Skin epidermis (tissue), 12 donors: ENCODE results near the gene IQCN.

Source experiments
- H3K27ac ChIP-seq, 21 experiments: fragments of 200-600 bp; sonication (generic) in 11 of 21; one replicate each; pipeline ENCODE4 v1.5.0; 2020; ENCODE audit warnings: mild to moderate bottlenecking in 3 of 21, inconsistent platforms in 2 of 21, moderate library complexity in 2 of 21
- H3K4me3 ChIP-seq, 7 experiments: fragments of 200-600 bp; sonication (generic) in 2 of 7; one replicate each; pipeline ENCODE4 v1.5.0; 2020; ENCODE audit warnings: inconsistent platforms in 2 of 7, mild to moderate bottlenecking in 2 of 7, moderate library complexity in 1 of 7

The IQCN gene

DNA sequence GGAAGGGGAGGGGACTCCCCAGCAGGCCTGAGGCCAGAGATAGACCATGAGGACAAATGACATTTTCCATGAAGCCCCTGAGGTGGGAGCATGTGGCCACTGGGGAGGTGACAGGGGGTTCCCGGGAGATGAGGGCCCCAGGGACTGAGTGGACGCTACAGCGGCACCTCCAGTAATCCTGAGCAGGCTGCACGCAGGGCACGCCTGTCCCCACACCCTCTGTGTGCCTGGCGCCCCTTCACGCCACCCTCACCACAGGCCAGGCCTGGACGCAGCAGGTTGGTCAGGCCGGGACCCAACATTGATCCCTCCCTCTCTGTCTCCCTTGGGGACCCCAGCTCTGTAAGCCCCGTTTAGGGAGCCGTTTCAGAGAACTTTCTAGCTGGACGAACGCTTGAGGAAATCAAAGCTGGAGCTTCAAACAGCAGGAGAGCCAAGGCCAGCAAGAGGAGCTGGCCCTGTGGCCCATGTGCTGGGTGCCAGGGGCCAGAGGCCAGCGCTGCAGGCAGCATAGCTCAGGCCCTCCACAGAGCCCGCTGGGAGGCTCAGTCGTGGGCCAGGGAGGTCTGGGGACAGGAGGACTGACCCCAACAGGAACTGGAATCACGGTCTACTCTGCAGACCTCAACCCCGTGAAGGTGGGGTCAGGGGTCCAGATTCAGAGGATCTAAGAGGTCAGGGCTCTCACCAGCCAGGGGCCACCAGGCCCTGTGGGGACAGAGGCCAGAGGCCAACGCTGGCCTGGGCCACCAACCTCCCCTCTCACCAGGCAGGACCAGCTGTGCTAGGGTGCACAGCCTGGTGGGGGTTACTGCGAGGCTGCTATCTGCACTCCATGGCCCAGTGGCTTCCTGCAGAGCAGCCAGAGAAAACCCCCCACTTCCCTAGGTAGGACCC, 34.0 kb upstream of the IQCN start:
- peak overlapping the region in 9 of 21 experiments; percentile 4 to 97 (median 80) for H3K27ac ChIP-seq
- no peak overlapping the region for H3K4me3 ChIP-seq

DNA sequence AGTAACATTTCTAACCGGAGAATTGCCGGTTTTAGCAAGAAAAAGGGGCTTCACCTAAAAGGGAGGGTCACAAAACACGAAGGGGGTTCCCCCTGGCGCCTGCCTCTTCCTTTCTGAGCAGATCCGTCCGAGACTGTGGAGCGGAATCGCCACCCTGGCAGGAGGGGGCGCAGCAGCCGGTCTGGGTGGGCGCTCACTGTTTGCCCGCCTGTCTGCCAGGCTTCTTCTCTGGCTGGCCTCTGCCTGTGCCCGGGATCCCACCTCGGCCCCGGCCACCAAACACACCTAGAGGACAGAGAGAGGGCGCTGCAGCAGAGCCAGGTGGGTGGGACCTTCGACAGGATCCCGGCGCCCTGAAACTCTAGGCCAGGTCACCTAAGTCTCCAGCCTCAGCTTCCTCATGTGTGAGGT, 33.0 kb upstream of the IQCN start:
- H3K27ac ChIP-seq, result peak overlapping the region in 16 of 21 experiments; percentile 4 to 99 (median 88)
- H3K4me3 ChIP-seq, result no peak overlapping the region

DNA sequence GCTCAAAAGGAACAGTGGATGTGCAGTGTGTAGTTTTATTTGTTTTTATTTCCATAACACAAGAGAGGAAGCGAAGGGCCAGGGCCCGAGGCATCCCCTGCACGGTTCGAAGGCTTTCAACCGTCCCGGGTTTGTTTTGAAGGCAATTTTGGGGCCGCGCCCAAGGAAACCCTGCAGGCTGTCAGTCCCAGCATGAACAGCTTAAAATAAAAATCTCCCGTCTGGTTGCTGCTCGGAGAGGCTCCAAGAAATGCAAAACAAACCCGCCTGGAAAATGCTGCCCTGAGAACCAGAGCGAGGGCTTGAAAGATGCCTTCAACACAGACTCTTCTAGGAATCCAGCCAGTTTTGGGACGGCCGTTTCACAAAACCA, 32.6 kb upstream of the IQCN start:
- H3K4me3 ChIP-seq, result no peak overlapping the region
- H3K27ac ChIP-seq, result peak overlapping the region in 18 of 21 experiments; percentile 4 to 99 (median 74)

DNA sequence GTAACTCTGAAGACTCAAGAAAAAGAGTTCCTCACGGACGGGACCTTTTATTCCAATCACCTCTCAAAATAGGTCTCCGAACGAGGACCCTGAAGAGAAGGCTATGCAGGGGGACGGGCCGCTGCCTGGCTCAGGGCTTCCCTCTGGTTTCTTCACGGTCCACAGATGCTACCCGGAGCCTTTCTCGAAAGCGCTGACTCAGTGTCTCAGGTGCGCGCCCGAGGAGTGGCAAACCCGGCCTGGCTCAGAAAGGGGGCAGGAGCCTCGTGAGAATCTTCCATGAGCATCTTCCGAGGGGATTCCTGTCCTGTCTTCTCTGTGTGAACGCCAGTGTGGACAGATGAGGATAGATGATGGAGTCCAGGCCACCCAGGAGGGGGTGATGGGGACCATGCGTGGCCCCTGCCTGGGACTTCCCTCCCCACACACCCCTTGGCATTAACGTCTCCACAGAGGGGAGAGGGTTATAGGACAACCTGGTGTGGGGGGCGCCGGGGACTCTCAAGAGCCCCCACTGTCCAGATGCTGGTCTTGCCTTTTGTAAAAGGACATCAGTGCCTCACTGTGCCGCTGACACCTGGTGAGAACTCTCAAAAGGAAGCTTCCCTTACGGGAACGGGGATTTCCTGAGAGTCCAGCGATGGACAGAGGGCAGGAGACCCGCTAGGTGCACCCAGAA, 32.1 kb upstream of the IQCN start:
- no peak overlapping the region for H3K4me3 ChIP-seq
- H3K27ac ChIP-seq, result peak overlapping the region in 18 of 21 experiments; percentile 4 to 99 (median 94)

DNA sequence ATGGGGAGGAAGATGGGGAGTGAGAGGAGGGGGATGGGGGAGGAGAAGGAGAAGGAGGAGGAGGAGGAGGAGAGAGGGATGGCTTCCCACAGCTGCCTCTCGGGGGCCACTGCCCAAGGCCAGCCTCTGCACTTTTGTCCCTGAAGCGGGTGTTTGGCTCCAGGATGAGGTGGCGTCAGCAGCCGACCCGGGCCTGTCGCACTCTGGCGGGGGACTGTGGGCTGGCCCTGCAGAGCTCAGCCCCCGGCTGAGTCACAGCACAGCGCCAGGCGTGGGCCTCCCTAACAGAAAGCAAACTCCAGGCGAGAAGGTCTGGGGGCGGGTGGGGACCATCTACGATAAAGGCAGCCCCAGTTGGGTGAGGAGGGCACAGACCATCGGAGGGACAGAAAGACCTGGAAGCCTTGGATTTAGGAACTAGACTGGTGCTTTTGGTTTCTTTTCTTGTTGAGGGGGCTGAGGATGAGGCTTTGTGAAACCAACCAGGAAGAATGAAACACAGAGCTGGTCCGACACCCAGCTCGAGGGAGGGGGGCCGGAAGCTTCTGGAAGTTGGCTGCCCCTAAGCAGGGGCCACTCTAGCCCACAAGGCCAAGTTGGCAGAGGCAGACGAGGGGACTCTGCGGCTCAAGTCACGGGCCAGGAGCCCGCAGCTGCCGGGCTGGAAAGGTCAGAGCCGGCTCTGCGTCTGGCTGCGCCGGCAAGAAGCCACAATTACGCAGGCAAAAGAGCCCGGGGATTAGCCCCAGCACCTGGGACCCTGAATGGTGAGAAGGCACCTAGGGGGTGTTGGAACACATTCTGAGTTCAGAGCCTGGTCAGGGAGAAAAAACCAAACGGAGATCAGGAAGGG, 30.4 kb upstream of the IQCN start:
- Histone ChIP-seq H3K27ac (peak overlapping the region; percentile 67 to 99 (median 96)), H3K4me3 (peak overlapping the region; percentile 16 to 38 (median 25))

- Histone ChIP-seq H3K27ac (peak overlapping the region; percentile 67 to 99 (median 96)), H3K4me3 (peak overlapping the region; percentile 5 to 35 (median 21))
Observed at GRCh38 chr19:18304208-18304457, 29.9 kb upstream of the IQCN start.

DNA sequence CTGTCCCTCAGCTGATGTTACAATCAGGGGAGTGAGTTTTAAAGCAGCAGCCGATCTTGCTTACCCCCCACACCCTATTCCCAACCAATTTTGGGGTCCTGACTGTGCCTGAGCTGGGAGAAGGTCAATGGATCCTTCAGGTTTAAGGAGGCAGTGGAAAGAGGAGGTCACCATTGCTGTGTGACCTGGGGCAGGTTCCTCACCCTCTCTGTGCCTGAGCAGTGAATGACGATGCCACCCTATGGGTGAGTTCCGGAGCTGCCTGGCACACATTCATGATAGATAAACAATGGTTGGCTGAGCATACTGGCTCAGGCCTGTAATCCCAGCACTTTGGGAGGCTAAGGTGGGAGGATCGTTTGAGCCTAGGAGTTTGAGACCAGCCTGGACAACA, 27.5 kb upstream of the IQCN start:
- Histone ChIP-seq H3K4me3 (no peak overlapping the region), H3K27ac (peak overlapping the region in 10 of 21 experiments; percentile 13 to 98 (median 66))

GRCh38 chr19:18300930-18301717, 26.9 kb upstream of the IQCN start:
- H3K27ac ChIP-seq, result peak overlapping the region in 14 of 21 experiments; percentile 5 to 98 (median 32)
- no peak overlapping the region for H3K4me3 ChIP-seq

DNA sequence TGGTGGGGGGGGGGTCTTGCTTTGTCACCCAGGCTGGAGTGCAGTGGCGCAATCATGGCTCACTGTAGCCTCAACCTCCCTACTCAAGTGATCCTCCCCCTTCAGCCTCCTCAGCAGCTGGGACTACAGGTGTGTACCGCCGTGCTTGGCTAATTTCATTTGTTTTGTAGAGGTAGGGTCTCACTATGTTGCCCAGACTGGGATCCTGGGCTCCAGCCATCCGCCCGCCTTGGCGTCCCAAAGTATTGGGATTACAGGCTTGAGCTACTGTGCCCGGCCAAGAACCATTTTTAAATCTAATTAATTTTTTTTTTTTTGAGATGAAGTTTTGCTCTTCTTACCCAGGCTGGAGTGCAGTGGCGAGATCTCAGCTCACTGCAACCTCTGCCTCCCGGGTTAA, 25.4 kb upstream of the IQCN start:
- no peak overlapping the region for H3K27ac ChIP-seq
- H3K4me3 ChIP-seq, result no peak overlapping the region

DNA sequence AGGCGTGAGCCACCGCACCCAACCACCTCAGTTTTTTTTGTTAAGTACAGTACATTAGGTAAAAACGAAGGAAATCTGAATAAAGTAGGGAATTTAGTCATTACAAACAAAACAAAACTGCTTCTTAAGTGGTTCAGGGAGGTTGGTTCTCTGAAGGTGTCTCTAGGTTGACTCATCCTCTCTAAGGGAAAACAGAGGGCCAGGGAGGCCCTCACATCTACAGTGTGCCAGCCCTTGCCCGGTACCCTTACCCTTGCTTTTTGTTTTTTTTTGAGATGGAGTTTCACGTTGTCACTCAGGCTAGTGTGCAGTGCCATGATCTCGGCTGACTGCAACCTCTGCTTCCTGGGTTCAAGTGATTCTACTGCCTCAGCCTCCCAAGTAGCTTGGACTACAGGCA, 24.3 kb upstream of the IQCN start:
- no peak overlapping the region for H3K27ac ChIP-seq
- no peak overlapping the region for H3K4me3 ChIP-seq

DNA sequence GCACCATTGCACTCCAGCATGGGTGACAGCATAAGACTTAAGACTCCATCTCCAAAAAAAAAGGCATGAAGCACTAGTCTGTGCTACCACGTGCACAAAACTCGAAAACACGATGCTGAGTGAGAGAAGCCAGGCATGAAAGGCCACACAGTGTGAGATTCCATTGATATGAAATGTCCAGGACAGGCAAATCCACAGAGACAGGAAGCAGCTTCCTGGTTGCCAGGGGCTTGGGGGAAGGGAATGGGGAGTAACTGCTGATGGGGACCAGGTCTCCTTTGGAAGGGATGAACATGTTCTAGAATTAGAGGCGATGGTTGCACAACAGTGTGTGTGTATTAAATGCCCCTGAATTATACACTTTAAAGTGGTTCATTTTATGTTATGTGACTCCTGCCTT, 23.1 kb upstream of the IQCN start:
- peak overlapping the region in 3 of 21 experiments; percentile 2 to 31 (median 9) for H3K27ac ChIP-seq
- no peak overlapping the region for H3K4me3 ChIP-seq

- H3K27ac ChIP-seq, result peak overlapping the region in 7 of 21 experiments; percentile 29 to 100 (median 98)
- H3K4me3 ChIP-seq, result no peak overlapping the region
Observed at GRCh38 chr19:18295034-18295451, 20.8 kb upstream of the IQCN start.

DNA sequence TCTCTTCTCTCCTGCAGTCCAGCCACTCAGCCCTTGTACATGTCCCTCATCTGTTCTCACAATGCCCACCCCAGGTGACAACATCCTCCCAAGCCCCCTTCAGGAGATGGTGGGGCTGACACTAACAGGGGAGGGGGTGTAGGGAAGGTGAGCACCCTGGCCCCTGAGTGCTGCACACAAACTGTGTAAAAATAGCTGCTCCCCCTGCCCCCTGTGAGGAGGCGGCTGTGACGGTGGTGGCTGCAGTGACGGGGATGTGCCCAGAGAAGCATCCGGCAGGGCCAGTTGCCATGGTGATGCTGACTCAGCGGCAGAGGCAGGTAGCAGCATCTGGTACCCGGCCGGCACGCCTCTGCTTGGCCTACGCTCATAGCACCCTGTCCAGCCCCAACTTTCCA, 20.2 kb upstream of the IQCN start:
- H3K4me3 ChIP-seq, result no peak overlapping the region
- H3K27ac ChIP-seq, result peak overlapping the region in 16 of 21 experiments; percentile 18 to 100 (median 97)

- peak overlapping the region in 20 of 21 experiments; percentile 83 to 100 (median 96) for H3K27ac ChIP-seq
- peak overlapping the region in 1 of 7 experiments; percentile 46 for H3K4me3 ChIP-seq
Observed at GRCh38 chr19:18293642-18294466, 19.6 kb upstream of the IQCN start.

DNA sequence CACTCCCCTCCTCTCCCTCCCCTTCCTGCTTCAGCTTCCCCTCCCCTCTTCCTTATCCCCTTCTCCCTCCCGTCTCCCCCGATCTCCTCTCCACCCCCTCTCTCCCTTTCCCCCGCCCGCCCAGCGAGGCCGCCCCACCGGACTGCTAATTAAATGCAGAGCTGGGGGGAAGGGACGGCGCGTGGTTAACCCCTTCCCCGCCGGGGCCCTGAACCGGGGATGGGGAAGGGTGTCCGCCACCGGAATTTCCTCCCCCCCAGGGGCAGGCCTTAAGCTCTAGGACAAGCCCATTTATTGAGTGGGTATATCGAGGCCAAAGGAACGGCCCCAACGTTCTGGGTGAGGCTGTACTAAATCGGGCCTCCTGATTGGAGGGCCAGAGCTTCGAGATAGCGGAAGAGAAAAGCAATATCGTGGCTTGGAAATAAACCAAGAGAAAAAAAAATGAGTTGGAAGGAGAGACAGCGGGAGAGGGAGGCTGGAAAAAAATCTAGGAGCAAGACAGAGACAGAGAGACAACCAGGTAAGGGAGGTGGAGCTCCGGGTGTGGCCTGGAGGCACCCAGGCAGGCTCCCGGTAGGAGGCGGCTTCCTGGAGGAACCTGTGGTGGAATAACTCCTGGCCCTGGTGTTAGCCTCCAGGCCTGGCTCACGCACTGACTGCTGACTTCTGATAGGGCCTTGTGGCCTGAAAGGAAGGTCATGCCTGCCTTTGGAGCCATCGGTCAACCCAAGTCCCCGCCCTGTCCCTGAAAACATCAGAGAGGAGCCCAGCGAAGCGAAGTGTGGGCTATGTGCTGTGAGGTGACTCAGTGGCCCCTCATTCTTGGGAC, 18.8 kb upstream of the IQCN start:
- H3K27ac ChIP-seq, result peak overlapping the region; percentile 73 to 100 (median 96)
- H3K4me3 ChIP-seq, result peak overlapping the region; percentile 41 to 63 (median 49)

- peak overlapping the region; percentile 41 to 63 (median 49) for H3K4me3 ChIP-seq
- H3K27ac ChIP-seq, result peak overlapping the region; percentile 73 to 100 (median 96)
Observed at GRCh38 chr19:18292462-18292809, 18.2 kb upstream of the IQCN start.

DNA sequence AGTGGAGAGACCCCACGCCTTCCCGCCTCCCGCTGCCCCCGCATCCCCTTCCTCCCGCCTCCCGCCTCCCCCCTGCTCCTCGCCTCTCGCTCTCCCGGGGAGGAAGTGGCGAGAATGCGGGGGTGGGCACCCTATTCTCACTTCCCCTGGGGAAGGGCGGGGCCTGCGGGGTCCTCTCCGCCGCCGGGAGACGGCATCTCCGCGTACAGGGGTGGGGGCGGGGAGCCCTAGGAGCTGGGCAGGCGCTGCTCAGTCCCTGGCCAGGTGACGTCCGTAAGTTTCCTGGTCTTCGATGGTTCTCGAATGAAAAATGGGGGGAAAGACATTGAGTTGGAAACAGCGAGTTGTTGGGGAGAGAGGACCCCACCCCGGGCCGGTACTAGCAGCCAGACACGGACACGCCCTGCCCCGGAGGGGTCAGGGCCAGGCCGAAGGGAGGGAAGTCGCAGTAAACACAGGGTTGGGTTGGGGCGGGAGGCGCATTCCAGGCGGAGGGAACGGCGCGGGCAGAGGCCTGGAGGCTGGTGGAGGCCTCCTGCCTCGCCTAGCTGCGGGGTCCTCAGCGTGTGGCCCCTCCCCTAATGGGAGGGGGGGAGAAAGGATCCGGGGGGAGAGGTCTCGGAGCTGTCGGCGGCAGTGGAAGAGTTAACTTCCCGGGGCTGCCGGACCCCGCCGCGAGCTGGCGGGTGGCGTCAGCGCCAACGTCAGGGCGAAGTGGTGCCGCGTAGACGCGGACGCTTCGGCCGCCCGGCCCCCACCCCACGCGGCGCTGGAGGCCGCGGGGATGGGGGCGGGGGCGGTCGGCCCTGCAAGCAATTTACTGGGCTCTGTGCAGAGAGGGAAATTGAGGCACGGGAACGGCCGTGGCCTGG, 17.6 kb upstream of the IQCN start:
- H3K27ac ChIP-seq, result peak overlapping the region; percentile 73 to 100 (median 96)
- H3K4me3 ChIP-seq, result peak overlapping the region; percentile 41 to 63 (median 49)
